DMS53 (cell line): ENCODE measurements around the gene NDRG3.
"Not testable (repeated sequence)": the region's sequence is repeated elsewhere in the genome, so short reads cannot be mapped to it uniquely, and the experiment has no call there.

Experiments used
- DNase-seq: peaks from one replicate; lab custom pipeline; 2025; lab: John Stamatoyannopoulos, UW

Gene NDRG3

GRCh38 chr20:36760647-36761046, 14.8 kb upstream of the NDRG3 start:
- no peak for DNase-seq

DNA sequence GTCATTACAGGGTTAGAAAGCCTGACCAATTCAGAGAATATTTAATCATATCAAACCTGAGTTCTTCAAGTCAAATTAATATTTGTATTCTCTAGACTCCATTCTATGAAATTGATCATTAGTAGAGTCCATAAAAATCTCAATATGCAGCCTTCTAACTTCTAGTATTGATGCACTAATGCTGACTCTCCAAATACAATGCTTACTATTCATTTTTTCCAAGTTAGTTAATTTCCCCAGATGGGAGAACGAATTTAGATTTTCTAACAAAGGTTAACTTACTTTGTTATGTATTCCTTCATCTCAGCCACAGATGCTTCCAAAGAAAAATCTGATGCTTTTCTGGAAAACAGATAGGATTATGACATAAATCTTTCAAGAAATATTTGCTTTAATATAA, 12.4 kb upstream of the NDRG3 start:
- DNase-seq = no peak

DNA sequence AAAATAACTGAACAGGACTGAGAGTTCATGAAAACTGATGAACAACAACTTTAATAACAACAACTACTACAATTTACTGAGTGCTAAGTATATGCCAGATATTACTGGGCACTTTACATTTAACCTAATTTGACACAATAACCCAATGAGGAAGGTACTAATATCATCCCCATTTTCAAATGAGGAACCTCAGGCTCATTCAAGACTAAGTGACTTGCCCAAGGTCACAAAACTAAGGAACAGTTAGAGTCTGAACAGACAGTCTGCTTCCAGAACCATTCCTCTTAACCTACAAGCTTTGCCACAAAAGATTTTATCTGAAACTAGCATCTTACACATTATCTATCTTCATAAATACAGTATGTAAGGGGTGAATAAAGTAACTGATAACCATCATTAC, 10.6 kb upstream of the NDRG3 start:
- no peak for DNase-seq

GRCh38 chr20:36754656-36755222, 8.8 kb upstream of the NDRG3 start:
- peak; percentile 84 for DNase-seq

GRCh38 chr20:36752582-36752981, 6.7 kb upstream of the NDRG3 start:
- no peak for DNase-seq

DNA sequence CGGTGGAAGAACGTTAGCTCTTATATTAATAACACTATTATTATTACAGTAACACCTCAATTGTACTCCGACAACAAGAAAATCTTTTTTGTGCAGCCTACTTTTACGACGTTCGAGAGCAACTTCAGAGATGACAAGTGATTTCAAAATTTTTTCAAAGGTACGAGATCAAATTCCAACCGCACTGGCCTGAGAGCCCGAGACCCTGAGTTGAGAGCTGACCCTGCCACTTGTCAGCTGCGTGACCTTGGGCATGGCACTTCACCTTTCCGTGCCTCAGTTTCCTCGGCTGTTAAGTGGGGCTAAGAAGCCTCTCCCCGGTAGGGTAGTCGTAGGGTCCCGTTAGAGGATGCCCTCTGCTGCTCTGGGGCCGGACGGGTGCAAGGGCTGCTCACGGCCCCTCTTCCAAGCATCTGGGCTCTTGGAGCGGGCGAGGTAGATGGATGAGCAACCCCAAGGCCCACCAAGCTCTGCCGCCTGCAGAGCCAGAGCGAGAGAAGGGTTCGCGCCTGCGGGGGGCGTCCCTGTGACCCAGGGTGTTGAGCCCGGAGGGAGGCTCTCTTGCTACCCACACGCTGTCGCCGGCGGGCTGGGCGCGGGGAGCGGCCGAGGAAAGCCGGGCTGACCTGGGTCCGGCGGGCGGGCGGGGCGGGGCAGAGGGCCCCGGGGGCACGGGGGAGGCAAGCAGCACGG, 510 bp downstream of the NDRG3 start:
- DNase-seq = peak; percentile 73

GRCh38 chr20:36744764-36745191, 1.1 kb downstream of the NDRG3 start:
- peak; percentile 57 for DNase-seq

GRCh38 chr20:36744243-36744642, 1.6 kb downstream of the NDRG3 start:
- no peak for DNase-seq

DNA sequence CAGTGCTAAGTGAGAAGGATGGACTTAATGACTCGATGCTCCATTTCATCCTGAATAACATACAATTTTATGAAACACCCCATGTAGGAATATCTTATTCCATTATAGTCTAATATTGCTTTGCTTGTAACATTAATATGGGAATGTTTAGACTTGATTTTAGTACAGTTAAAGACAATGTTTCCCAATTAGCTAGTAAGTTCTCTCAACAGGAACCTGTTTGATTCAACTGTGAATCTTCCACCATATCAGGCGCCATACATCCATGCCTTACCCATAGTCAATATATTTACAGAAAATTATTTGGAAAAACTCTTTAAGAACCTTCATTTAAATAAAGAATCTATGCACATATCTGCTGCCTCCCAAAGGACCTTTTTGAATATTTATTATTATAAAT, 3.3 kb downstream of the NDRG3 start:
- DNase-seq = no peak

GRCh38 chr20:36741072-36741471, 4.8 kb downstream of the NDRG3 start:
- DNase-seq = no peak

GRCh38 chr20:36737183-36737499, 8.7 kb downstream of the NDRG3 start:
- no peak for DNase-seq

- DNase-seq = no peak
Observed at GRCh38 chr20:36736451-36737182, 9.3 kb downstream of the NDRG3 start.

- DNase-seq = no peak
Observed at GRCh38 chr20:36732456-36732855, 13.4 kb downstream of the NDRG3 start.

DNA sequence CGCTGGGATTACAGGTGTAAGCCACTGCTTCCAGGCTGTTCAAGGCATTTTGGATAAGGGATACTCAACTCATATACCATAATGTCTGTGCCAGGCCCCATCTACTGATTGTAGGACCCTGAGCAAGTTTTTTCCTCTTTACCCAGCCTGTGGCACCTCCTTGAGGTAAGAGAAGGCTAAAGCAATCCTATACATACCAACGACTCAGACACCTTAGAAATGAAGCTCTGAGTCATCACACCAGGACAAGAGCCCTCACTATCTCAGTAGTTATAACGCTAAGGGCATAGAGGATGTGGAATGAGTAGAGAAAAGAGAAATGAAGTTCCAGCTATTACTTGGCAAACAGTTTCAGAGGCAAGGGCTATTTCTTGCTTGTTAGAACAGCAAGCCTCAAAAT, 16.9 kb downstream of the NDRG3 start:
- DNase-seq = peak; percentile 35

GRCh38 chr20:36726168-36726567, 19.7 kb downstream of the NDRG3 start:
- DNase-seq = no peak

- DNase-seq = no peak
Observed at GRCh38 chr20:36720510-36720909, 25.4 kb downstream of the NDRG3 start.

DNA sequence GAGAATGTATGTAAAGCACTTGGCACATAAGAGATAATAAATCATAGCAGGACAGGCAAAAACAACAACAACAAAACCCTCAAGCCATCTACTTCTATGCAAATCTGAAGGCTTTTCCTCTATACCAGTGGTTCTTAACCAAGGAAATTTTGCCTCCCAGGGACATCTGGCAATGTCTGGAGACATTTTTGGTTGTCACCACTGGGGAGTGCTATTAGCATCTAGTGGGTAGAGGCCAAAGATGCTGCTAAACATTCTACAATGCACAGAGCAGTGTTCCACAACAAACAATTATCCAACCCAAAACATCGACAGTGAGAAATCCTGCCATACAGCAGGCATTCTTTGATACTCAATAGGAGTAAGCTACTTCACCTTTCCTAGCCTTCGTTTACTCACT, 28.2 kb downstream of the NDRG3 start:
- DNase-seq = peak; percentile 49

GRCh38 chr20:36717021-36717420, 28.9 kb downstream of the NDRG3 start:
- no peak for DNase-seq

- DNase-seq = no peak
Observed at GRCh38 chr20:36712775-36713174, 33.1 kb downstream of the NDRG3 start.

DNA sequence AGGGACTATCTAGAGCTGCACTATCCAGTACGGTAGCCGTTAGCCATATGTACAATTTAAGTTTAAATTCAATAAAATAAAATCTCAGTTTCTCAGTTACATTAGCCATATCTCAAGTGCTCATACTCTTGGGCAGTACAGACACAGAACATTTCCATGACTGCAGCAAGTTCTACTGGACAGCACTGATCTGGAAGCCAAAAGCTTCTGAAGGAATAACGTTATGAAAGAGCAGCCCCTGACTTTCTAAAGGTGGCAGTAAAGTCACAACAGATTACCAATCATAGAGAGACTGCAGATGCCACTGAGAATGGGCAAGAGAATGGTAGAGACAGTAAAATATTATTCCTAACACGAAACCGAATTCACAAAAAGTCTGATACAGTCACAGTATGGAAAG, 36.8 kb downstream of the NDRG3 start:
- DNase-seq = no peak

DNA sequence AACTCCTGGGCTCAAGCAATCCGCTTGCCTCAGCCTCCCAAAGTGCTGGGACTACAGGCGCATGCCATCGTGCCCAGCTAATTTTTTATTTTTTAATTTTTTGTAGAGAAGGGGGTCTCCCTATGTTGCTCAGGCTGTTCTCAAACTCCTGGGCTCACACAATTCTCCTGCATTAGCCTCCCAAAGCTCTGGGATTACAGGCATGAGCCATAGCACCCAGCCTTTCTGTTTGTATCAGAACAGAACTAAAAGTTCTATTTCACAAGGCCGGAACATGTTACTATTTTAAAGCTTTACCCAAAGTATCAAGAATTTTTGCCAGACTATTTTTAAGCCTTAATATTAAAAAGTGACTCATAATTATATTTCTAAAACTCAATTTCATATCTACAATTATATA, 42.4 kb downstream of the NDRG3 start:
- no peak for DNase-seq

DNA sequence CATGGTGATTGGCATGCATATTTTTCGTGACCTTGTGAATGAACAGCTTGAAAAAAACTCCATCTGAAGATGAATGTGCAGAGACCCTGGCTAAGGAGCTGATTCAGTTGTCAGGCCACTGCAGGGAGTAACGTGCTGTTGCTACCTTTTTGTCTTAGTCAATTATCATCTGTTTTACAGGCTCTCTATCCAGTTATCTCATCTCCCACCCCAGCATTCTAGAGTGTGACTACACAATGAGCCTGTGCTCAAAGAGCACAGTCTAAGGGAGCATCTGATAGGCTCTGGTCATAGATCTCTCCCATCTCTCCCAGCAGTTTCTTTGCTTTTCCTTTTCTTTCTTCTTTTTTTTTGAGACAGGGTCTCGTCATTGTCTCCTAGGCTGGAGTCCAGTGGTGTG, 45.5 kb downstream of the NDRG3 start:
- no peak for DNase-seq

DNA sequence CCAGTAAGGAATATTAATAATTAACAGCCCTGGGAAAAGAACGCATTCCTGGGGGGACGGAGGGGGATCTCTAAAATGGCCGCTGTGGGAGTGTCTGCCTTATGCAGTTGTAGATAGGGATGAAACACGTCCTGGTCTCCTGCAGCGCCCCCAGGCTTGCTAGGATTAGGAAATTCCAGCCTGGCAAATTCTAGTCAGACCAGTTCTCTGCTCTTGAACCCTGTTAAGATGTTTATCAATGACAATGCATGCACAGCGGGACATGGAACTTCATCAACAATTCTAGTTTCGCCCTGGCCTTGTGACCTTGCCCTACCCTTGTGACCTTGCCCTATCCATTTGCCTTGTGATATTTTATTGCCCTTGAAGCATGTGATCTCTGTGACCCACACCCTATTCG, 50.4 kb downstream of the NDRG3 start:
- not testable (repeated sequence) for DNase-seq

DNA sequence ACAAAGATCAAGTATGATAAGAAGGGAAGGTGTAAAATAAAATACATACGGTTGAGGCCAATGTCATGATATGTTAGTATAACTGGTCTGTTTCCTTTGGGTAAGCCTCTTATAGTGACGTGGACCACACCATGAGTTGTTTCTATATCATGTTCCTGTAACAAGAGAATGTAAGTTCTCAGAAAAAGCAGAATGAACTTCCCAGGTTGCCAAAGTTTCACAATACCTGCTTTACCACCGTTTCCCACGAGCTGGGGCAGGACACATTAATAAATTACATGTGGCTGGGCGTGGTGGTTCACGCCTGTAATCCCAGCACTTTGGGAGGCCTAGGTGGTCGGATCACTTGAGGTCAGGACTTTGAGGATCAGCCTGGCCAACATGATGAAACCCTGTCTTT, 57.3 kb downstream of the NDRG3 start:
- no peak for DNase-seq
